Measurements from ENCODE around the gene PXN.
"Not testable (repeated sequence)": the region's sequence is repeated elsewhere in the genome, so short reads cannot be mapped to it uniquely, and the experiment has no call there.

The PXN gene

GRCh38 chr12:120241561-120242274 is 23.8 kb downstream of the PXN start:
- no peak for DNase-seq

- no peak for DNase-seq
Observed at GRCh38 chr12:120240495-120240833, 25.1 kb downstream of the PXN start.

DNA sequence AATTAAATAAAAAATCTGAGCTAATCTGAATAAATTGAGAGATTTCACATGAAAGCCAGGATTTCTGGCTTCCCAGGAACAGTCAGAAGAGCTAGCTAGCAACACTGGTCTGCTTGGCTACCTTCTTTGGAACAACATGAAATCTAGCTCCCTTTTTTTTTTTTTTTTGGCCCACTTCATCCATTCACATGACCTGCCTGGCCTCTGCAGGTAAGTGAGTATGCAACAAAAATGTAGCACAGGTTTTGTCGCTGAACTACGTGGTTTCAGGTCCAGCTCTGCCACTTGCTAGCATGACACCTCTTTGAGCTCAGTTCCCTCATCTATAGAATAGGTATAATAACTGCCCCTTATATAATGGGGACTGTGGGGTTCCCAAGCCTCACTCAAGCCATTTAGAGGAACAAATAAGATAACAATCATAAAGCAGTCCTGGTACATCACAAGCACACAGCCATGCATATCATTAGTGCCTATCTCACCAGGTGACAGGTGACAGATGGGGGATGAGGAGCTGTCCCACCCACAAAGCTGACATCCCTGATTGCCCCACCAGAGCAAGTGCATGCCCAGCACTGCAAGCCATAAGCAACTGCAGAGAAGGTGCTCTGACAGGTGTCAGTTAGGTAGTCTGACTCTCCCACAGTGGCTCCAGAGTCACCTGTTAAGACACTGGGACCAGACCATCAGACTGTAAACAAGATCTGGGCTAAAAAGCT is 25.6 kb downstream of the PXN start:
- no peak for DNase-seq

GRCh38 chr12:120238839-120239445 is 26.6 kb downstream of the PXN start:
- no peak for DNase-seq

DNA sequence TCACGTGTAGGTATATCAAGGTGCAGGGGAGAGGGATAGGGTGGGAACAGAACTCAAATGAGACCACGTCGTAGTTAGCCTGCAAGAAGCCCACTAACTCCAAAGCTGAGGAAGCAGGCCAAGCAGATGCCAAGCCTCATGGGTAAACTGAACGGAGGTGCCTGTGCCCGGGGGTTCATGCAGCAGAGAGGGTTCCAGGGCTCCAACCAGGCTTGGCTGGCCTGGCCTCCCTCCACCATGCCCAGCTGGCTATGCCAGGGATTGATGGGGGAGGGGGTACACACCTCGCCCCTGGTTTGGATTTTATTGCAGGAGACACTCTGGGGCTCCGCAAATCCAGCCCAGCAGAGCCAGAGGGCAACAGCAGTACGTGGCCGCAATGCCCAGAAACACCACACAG is 27.3 kb downstream of the PXN start:
- no peak for DNase-seq

DNA sequence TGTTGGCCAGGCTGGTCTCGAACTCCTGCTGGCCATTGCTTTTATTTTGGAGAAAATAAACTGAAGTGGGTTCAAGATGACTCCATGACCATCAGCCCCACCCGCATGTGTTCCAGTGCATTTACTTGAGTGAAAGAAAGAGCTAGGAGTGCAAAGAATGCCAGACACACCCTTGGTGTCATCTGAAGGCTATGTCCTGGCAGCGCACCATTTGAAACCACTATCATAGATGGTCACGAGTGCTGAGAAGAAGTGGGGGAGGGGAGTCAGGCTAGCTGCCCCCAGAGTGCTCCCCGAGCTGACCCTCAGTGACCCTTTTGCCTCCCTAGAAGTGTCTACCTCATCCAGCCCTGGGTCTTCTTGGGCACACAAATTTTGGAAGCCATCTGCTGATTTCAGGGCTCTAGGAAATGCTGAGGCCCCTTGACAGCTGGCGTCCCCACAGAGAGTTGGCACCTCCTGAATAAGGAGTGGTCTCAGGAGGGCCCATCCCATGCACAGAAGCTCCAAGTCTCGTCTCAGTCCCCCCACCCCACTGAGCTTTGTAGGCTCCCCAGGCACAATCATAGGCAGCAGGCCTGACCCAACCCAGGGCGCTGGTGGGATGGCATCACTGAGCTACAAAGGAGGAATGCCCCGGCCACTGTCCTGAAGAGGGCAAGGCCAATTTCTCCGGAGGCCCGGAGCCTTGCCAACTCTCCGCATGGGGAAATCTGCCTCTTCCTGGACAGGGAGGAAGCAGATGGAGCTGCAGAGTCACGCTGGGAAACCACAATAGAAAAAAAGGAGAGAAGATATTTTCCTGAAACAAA is 28.0 kb downstream of the PXN start:
- DNase-seq = peak in 7 of 14 donors; percentile 25 to 89 (median 43)

DNA sequence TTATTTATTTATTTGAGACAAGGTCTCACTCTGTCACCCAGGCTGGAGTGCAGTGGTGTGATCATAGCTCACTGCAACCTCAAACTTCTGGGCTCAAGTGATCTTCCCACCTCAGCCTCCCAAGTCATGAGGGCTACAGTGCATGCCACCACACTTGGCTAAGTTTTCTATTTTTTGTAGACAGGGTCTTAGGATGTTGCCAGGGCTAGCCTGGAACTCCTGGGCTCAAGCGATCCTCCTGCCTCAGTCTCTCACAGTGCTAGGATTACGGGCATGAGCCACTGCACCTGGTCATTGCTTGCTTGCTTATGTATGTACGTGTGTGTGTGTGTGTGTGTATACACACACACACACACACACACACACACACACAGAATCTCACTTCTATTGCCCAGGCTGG is 28.7 kb downstream of the PXN start:
- not testable (repeated sequence) for DNase-seq

DNA sequence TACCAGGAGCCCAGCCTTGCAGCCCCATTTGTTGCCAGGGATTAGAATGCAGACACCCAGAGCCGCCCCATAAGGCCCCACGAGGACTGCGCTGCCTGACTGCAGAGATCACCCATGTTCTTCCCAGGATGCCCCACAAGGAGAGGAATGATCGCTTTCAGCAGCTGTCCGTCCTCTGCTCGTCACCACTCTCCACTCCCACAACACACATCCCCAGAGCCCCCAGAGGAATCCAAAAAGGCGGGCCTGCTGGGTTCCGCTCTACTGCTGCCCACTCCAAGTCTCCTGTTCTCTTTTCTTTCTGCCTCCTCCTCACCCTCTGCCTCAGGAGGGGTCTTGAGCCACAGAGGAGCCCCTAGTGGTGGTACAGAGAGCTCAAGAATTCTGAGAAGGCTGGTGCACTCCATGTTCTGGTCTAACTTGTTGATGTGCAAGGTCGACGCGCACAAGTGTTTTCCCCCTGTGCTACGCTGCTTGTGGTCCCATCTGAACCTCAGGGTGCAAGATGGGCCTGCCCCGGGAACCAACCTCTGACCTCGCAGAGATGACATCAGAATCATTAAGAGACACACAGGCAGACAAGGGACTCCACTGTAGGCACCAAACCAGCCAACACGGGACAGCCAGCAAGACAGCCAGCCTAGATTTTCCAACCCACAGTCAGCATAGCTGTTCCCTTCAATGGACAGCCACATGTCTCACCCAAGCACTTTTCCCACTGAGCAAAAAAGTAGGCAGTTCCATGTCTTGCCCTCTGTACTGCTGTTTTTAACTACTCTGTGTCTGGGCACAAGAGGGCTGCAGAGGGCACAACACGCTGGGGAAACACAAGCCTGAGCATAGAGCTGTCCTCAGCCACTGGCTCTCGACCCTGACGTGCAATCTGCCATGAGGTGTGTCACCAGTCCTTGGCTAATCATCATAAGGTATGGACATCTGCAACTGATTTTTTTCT is 29.9 kb downstream of the PXN start:
- peak in 1 of 14 donors; percentile 44 for DNase-seq

DNA sequence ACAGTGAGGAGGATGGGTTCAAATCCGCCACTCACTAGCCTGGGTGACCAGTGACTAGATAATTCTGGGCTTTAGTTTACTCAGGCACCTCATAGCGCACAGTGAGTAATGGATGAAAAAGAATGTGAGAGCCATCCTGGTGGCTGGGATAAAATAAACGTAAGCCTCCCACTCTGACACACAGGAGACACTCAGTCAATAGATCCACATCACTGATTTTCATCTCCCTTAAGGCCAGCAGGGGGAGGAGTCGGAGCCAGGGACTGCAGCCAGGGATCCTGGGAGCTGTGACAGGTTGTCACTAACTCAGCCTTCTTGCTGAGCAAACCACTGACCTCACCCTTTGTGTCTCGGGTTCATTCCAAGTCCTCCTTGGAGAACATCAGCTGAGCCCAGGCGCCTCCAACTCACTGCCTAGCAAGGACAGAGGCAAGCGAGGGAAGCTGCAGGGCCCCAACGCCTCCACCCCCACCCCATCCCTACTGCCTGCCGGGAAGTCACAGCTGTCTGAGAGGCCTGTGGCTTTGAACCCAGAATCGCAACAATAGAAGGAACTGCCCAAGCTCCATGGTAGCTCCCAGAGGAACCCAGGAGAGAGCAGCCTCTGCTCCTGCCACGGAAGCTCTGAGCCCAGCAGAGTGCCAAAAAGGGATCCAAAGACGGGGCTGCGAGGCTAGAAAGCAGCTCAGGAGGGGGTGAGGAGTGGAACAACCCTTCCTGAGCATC is 30.7 kb downstream of the PXN start:
- peak in 13 of 14 donors; percentile 31 to 93 (median 74) for DNase-seq

GRCh38 chr12:120231316-120232011 is 34.1 kb downstream of the PXN start:
- DNase-seq = peak in 2 of 14 donors; percentile 33 to 76

- DNase-seq = no peak
Observed at GRCh38 chr12:120230974-120231315, 34.6 kb downstream of the PXN start.

GRCh38 chr12:120230326-120230973 is 35.1 kb downstream of the PXN start:
- DNase-seq = peak in 4 of 14 donors; percentile 20 to 43 (median 31)

GRCh38 chr12:120229487-120230325 is 35.8 kb downstream of the PXN start:
- DNase-seq = no peak

GRCh38 chr12:120229071-120229486 is 36.5 kb downstream of the PXN start:
- no peak for DNase-seq

GRCh38 chr12:120228291-120229070 is 37.0 kb downstream of the PXN start:
- peak in 13 of 14 donors; percentile 45 to 84 (median 72) for DNase-seq

DNA sequence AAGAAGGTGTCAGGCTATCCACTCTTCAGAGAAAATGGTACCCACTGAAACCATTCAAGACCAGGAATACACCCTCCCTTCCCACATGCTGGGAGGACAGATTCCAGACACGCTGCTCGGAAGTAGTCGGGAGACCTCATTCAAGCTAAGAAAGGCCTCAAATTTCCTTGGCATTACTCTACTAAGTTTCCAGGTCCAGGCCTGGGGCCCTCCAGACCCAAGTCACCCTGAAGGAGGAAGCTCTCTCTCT is 37.6 kb downstream of the PXN start:
- DNase-seq = no peak

GRCh38 chr12:120227233-120228040 is 38.1 kb downstream of the PXN start:
- no peak for DNase-seq
